ENCODE measurements around the gene IDH2. TPM values are rescaled to one million over a fixed set of nuclear protein-coding genes. Genes with fewer than 3 reads are reported as not detected.
"Not testable (repeated sequence)": the region's sequence is repeated elsewhere in the genome, so short reads cannot be mapped to it uniquely, and the experiment has no call there.

IDH2 gene
- total RNA-seq, 6 experiments from 2014 or later, result 26.3 to 32.4 (median 28.9) TPM

DNA sequence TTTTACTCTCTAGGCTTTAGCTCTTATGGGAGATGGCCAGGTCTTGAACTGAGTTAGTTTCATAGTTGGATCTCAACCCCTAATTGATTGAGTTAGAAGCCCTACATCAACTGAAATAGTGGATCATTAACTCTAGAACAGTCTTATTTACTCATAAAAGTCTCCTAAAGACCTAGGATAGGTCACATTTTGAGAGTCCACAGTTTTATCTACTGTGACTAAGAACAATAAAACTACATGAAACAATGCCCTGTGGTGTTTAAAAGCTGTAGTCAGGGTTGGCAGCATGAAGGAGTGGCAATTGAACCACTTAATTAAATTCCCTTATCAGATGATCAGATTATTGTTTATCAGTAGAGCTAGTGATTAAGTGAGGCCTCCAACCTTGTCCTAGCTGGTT is 22.2 kb upstream of the IDH2 start:
- Mint-ChIP-seq H3K4me3 (no peak overlapping the region), H3K36me3 (ENCODE audit: low read depth) (no peaks in the 10 kb centered on the region), H3K4me1 (ENCODE audit: low read depth) (no peaks in the 10 kb centered on the region), H3K9me3 (no peaks in the 10 kb centered on the region), H3K27ac (no peak overlapping the region), H3K27me3 (ENCODE audit: insufficient read depth) (peaks cover 19% of the 10 kb centered on the region)
- TF ChIP-seq CTCF (IDR thresholded peaks at IDR 0.05), result no peak
- DNase-seq, result no peak

DNA sequence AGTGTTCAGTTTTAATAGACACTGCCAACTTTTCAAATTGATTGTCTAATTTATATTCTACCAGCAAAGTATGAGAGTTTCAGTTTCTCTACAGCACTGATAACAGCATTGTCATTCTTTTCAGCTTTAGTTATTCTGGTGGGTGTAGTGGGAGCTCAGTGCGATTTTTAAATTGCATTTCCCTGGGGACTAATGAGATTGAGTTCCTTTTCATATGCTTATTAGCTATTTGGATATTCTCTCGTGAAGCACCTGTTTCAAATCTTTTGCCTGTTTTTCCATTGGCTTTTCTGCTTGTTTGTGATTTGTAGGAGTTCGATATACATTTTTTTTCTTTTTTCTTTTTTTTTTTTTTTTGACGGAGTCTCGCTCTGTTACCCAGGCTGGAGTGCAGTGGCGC is 18.8 kb upstream of the IDH2 start:
- no peak overlapping the region for H3K27ac Mint-ChIP-seq
- peaks cover 3% of the 10 kb centered on the region; the same call in 1 of the 2 replicates for H3K9me3 Mint-ChIP-seq
- H3K4me1 Mint-ChIP-seq (ENCODE audit: low read depth), result no peaks in the 10 kb centered on the region
- H3K4me3 Mint-ChIP-seq, result no peak overlapping the region
- TF ChIP-seq CTCF (IDR thresholded peaks at IDR 0.05), result no peak
- peaks cover 17% of the 10 kb centered on the region for H3K27me3 Mint-ChIP-seq (ENCODE audit: insufficient read depth)
- H3K36me3 Mint-ChIP-seq (ENCODE audit: low read depth), result peaks cover 3% of the 10 kb centered on the region; the same call in 1 of the 2 replicates
- DNase-seq, result no peak

- Mint-ChIP-seq H3K27ac (no peak overlapping the region), H3K36me3 (ENCODE audit: low read depth) (peaks cover 10% of the 10 kb centered on the region), H3K9me3 (peaks cover 17% of the 10 kb centered on the region), H3K4me1 (ENCODE audit: low read depth) (no peaks in the 10 kb centered on the region), H3K4me3 (no peak overlapping the region), H3K27me3 (ENCODE audit: insufficient read depth) (peaks cover 16% of the 10 kb centered on the region)
- TF ChIP-seq CTCF (IDR thresholded peaks at IDR 0.05), result no peak
- no peak for DNase-seq
These were observed 17.1 kb upstream of the IDH2 start for GRCh38 chr15:90119367-90119766.

GRCh38 chr15:90115783-90116182 is 13.5 kb upstream of the IDH2 start:
- Mint-ChIP-seq H3K9me3 (peaks cover 24% of the 10 kb centered on the region), H3K27ac (no peak overlapping the region), H3K4me1 (ENCODE audit: low read depth) (no peaks in the 10 kb centered on the region), H3K27me3 (ENCODE audit: insufficient read depth) (peaks cover 10% of the 10 kb centered on the region), H3K36me3 (ENCODE audit: low read depth) (peaks cover 13% of the 10 kb centered on the region), H3K4me3 (no peak overlapping the region)
- no peak for DNase-seq
- no peak for TF ChIP-seq CTCF (IDR thresholded peaks at IDR 0.05)

- no peak for TF ChIP-seq CTCF (IDR thresholded peaks at IDR 0.05)
- Mint-ChIP-seq H3K27ac (no peak overlapping the region), H3K9me3 (peaks cover 24% of the 10 kb centered on the region), H3K36me3 (ENCODE audit: low read depth) (peaks cover 13% of the 10 kb centered on the region), H3K4me3 (no peak overlapping the region), H3K4me1 (ENCODE audit: low read depth) (no peaks in the 10 kb centered on the region), H3K27me3 (ENCODE audit: insufficient read depth) (peaks cover 9% of the 10 kb centered on the region)
- DNase-seq, result no peak
These were observed 12.2 kb upstream of the IDH2 start for GRCh38 chr15:90114451-90114901.

- H3K9me3 Mint-ChIP-seq, result peaks cover 24% of the 10 kb centered on the region
- H3K36me3 Mint-ChIP-seq (ENCODE audit: low read depth), result peaks cover 13% of the 10 kb centered on the region
- no peak overlapping the region for H3K4me3 Mint-ChIP-seq
- no peak for DNase-seq
- H3K4me1 Mint-ChIP-seq (ENCODE audit: low read depth), result no peaks in the 10 kb centered on the region
- peaks cover 7% of the 10 kb centered on the region for H3K27me3 Mint-ChIP-seq (ENCODE audit: insufficient read depth)
- no peak overlapping the region for H3K27ac Mint-ChIP-seq
- TF ChIP-seq CTCF (IDR thresholded peaks at IDR 0.05), result no peak
These were observed 10.9 kb upstream of the IDH2 start for GRCh38 chr15:90113166-90113565.

GRCh38 chr15:90109163-90109751 is 7.0 kb upstream of the IDH2 start:
- DNase-seq; H3K4me3 Mint-ChIP-seq; H3K9me3 Mint-ChIP-seq; H3K27me3 Mint-ChIP-seq (ENCODE audit: insufficient read depth); H3K36me3 Mint-ChIP-seq (ENCODE audit: low read depth); H3K27ac Mint-ChIP-seq: not testable (repeated sequence)
- peaks cover 12% of the 10 kb centered on the region for H3K4me1 Mint-ChIP-seq (ENCODE audit: low read depth)

DNA sequence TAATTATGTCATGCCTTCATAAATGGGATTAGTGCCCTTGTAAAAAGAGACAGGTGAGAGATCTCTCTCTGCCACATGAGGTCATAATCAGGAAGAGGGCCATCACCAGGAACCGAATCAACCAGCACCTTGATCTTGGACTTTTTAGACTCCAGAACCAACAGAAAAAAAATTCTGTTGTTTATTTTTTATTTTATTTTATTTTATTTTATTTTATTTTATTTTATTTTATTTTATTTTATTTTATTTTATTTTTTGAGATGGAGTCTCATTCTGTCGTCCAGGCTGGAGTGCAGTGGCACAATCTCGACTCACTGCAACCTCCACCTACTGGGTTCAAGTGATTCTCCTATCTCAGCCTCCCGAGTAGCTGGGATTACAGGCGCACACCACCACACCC is 5.8 kb upstream of the IDH2 start:
- not testable (repeated sequence) for H3K36me3 Mint-ChIP-seq (ENCODE audit: low read depth); H3K27ac Mint-ChIP-seq; H3K27me3 Mint-ChIP-seq (ENCODE audit: insufficient read depth); H3K9me3 Mint-ChIP-seq; DNase-seq; H3K4me3 Mint-ChIP-seq
- peaks cover 17% of the 10 kb centered on the region for H3K4me1 Mint-ChIP-seq (ENCODE audit: low read depth)
